ENCODE data around the gene ENO1. TPM values are rescaled to one million over a fixed set of nuclear protein-coding genes. Genes with fewer than 3 reads are reported as not detected.
A peak's percentile ranks its signal among the peaks of the same experiment; 100 is the strongest.

Gene ENO1
- total and polyA plus RNA-seq, 9 of the 15 experiments (the other 6 are each of a cell fraction or from before 2014, with no cell fraction given) = 2,249 to 7,472 (median 2,868) TPM

DNA sequence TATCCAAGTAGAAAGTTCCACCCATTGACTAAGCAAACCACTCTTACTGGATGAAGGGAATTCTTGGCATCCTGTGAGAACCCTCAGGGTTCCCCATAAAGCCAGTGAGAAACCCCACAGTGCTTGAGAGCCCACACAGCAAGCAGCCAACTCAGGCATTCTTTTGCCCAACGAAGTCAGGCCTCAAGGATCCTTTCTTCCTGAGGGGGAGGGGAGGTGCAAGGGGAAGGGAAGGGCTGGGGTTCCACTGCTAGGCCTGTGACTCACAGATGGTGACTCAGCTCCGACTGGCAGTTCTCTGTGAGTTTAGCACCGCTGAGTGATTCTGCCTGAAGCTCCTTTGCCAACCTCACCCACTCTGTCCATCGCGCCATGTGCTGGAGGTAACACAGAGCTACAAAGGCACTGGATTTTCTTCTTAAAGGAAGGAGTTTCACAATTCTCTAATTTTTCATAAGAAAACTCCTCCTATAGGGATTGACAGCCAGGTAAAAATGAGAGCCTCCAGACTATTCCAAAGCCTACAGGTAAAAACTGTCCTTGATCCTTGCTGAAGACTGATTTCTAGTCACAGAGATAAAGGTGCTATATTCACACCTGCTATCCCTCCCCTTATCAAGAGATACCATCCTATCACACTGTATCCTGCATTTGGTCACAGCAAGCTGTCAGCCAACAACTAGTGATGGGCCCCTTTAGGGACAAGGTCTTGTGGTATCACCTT lies 4.8 kb downstream of the ENO1 start (continued):
- TF ChIP-seq, protein P1, sequence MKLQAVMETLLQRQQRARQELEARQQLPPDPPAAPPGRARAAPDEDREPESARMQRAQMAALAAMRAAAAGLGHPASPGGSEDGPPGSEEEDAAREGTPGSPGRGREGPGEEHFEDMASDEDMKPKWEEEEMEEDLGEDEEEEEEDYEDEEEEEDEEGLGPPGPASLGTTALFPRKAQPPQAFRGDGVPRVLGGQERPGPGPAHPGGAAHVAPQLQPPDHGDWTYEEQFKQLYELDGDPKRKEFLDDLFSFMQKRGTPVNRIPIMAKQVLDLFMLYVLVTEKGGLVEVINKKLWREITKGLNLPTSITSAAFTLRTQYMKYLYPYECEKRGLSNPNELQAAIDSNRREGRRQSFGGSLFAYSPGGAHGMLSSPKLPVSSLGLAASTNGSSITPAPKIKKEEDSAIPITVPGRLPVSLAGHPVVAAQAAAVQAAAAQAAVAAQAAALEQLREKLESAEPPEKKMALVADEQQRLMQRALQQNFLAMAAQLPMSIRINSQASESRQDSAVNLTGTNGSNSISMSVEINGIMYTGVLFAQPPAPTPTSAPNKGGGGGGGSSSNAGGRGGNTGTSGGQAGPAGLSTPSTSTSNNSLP (IDR thresholded peaks at IDR 0.05; ENCODE audit: borderline replicate concordance, low read depth, low read length) = no peak
- TF ChIP-seq, protein P2, sequence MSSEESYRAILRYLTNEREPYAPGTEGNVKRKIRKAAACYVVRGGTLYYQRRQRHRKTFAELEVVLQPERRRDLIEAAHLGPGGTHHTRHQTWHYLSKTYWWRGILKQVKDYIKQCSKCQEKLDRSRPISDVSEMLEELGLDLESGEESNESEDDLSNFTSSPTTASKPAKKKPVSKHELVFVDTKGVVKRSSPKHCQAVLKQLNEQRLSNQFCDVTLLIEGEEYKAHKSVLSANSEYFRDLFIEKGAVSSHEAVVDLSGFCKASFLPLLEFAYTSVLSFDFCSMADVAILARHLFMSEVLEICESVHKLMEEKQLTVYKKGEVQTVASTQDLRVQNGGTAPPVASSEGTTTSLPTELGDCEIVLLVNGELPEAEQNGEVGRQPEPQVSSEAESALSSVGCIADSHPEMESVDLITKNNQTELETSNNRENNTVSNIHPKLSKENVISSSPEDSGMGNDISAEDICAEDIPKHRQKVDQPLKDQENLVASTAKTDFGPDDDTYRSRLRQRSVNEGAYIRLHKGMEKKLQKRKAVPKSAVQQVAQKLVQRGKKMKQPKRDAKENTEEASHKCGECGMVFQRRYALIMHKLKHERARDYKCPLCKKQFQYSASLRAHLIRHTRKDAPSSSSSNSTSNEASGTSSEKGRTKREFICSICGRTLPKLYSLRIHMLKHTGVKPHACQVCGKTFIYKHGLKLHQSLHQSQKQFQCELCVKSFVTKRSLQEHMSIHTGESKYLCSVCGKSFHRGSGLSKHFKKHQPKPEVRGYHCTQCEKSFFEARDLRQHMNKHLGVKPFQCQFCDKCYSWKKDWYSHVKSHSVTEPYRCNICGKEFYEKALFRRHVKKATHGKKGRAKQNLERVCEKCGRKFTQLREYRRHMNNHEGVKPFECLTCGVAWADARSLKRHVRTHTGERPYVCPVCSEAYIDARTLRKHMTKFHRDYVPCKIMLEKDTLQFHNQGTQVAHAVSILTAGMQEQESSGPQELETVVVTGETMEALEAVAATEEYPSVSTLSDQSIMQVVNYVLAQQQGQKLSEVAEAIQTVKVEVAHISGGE (CRISPR knock-in tag; IDR thresholded peaks at IDR 0.05) = 0 out of 6 replicates have a peak, but pooled peaks of 1 of the 3 experiments have one; percentile 22
- TF ChIP-seq ZNF766 (CRISPR knock-in tag; conservative IDR thresholded peaks at IDR 0.05) = no peak
- no peak for TF ChIP-seq FOXK2 (conservative IDR thresholded peaks at IDR 0.05 in 1 of 2, IDR thresholded peaks at IDR 0.05 in 1 of 2; ENCODE audit: low read depth in 2 of 2)
- TF ChIP-seq, protein P3, sequence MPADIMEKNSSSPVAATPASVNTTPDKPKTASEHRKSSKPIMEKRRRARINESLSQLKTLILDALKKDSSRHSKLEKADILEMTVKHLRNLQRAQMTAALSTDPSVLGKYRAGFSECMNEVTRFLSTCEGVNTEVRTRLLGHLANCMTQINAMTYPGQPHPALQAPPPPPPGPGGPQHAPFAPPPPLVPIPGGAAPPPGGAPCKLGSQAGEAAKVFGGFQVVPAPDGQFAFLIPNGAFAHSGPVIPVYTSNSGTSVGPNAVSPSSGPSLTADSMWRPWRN (IDR thresholded peaks at IDR 0.05; ENCODE audit: low read depth) = no peak
- peak; percentile 92 for TF ChIP-seq NFE2 (IDR thresholded peaks at IDR 0.05; ENCODE audit: low read depth)
- TF ChIP-seq POLR2AphosphoS2 (IDR thresholded peaks at IDR 0.05; ENCODE audit: low read length) = peak; percentile 83; the same call in 1 of the 2 replicates
- no peak for TF ChIP-seq ZNF785 (CRISPR knock-in tag; IDR thresholded peaks at IDR 0.05)
- peak; percentile 33 for TF ChIP-seq SUPT5H (IDR thresholded peaks at IDR 0.05)
- no peak; the same call in 1 of the 2 replicates for TF ChIP-seq PYGO2 (tag; IDR thresholded peaks at IDR 0.05)
- TF ChIP-seq, protein P4, sequence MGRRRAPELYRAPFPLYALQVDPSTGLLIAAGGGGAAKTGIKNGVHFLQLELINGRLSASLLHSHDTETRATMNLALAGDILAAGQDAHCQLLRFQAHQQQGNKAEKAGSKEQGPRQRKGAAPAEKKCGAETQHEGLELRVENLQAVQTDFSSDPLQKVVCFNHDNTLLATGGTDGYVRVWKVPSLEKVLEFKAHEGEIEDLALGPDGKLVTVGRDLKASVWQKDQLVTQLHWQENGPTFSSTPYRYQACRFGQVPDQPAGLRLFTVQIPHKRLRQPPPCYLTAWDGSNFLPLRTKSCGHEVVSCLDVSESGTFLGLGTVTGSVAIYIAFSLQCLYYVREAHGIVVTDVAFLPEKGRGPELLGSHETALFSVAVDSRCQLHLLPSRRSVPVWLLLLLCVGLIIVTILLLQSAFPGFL (CRISPR knock-in tag; IDR thresholded peaks at IDR 0.05) = no peak
- TF ChIP-seq, protein P5, sequence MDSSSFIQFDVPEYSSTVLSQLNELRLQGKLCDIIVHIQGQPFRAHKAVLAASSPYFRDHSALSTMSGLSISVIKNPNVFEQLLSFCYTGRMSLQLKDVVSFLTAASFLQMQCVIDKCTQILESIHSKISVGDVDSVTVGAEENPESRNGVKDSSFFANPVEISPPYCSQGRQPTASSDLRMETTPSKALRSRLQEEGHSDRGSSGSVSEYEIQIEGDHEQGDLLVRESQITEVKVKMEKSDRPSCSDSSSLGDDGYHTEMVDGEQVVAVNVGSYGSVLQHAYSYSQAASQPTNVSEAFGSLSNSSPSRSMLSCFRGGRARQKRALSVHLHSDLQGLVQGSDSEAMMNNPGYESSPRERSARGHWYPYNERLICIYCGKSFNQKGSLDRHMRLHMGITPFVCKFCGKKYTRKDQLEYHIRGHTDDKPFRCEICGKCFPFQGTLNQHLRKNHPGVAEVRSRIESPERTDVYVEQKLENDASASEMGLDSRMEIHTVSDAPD (CRISPR knock-in tag; IDR thresholded peaks at IDR 0.05) = no peak
- TF ChIP-seq RAD51 (IDR thresholded peaks at IDR 0.05; ENCODE audit: borderline replicate concordance, low read depth) = no peak
- TF ChIP-seq CCNT2 (IDR thresholded peaks at IDR 0.05; ENCODE audit: borderline replicate concordance, extremely low read depth, insufficient read length, low read depth, low read length) = peak; percentile 12
- no peak for TF ChIP-seq NFE2L1 (tag; IDR thresholded peaks at IDR 0.05; ENCODE audit: borderline replicate concordance, low read depth)
- peak; percentile 53; the same call in 1 of the 2 replicates for TF ChIP-seq ATF7 (IDR thresholded peaks at IDR 0.05)
- no peak for TF ChIP-seq HMG20B (CRISPR knock-in tag; IDR thresholded peaks at IDR 0.05)
- no peak for TF ChIP-seq RFX5 (IDR thresholded peaks at IDR 0.05; ENCODE audit: low read depth, low read length)
- no peak for TF ChIP-seq ELF1 (tag; IDR thresholded peaks at IDR 0.05)
